ENCODE measurements around the gene PRR5L.
A peak's percentile ranks its signal among the peaks of the same experiment; 100 is the strongest.

Gene PRR5L

DNA sequence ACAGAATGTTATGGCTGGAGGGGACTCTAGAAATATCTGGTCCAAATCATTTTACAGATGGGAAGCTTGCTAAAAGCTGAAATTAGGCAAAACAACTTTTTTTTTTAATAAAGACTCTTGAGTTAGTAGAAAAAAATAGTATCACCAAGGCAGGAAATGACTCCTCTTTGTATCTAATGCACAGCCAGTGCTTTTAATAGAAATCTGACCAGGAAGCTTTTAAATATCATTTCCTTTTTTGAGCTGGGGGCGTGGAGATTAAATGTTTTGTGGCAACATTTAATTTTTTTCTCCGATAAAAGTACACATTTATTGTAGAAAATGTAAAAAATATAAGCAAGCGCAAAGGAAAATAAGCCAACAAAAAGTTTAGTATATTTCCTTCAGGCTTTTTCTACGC lies 191.5 kb downstream of the PRR5L start:
- Histone ChIP-seq H3K9me3 (ENCODE audit: control insufficient read depth, insufficient read depth, low read length) (no peaks in the 10 kb centered on the region), H3K4me3 (ENCODE audit: low read depth, low read length) (no peak overlapping the region), H3K4me1 (ENCODE audit: control insufficient read depth, insufficient read depth, low read length) (no peaks in the 10 kb centered on the region), H3K9ac (ENCODE audit: low read depth, low read length) (no peak overlapping the region), H3K27me3 (ENCODE audit: control insufficient read depth, insufficient read depth, low read length) (no peaks in the 10 kb centered on the region), H3K36me3 (ENCODE audit: control insufficient read depth, insufficient read depth, low read length) (no peaks in the 10 kb centered on the region)

DNA sequence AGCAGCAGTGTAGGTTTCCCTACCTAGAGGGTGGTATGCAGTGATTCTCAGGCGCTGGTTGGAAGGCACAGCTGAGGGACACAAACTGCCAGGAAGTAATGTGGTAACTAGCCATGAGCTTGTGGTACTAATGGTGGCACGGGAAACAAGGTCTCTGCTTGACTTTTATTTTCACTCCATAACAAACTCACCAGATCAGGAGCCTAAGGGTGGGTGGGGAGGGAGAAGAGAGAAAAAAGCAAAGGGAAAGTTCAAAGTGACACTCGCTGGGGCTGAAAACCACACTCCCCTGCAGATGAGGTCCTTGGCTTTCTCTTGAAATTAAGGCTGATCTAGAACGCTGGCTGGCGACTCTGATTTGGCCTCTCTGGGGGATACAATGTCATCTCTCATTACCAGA lies 192.0 kb downstream of the PRR5L start:
- Histone ChIP-seq H3K9ac (ENCODE audit: low read depth, low read length) (no peak overlapping the region), H3K4me1 (ENCODE audit: control insufficient read depth, insufficient read depth, low read length) (no peaks in the 10 kb centered on the region), H3K27me3 (ENCODE audit: control insufficient read depth, insufficient read depth, low read length) (no peaks in the 10 kb centered on the region), H3K9me3 (ENCODE audit: control insufficient read depth, insufficient read depth, low read length) (no peaks in the 10 kb centered on the region), H3K4me3 (ENCODE audit: low read depth, low read length) (no peak overlapping the region), H3K36me3 (ENCODE audit: control insufficient read depth, insufficient read depth, low read length) (no peaks in the 10 kb centered on the region)

GRCh38 chr11:36490026-36490806 lies 194.1 kb downstream of the PRR5L start:
- Histone ChIP-seq H3K27me3 (ENCODE audit: control insufficient read depth, insufficient read depth, low read length) (no peaks in the 10 kb centered on the region), H3K9ac (ENCODE audit: low read depth, low read length) (no peak overlapping the region), H3K9me3 (ENCODE audit: control insufficient read depth, insufficient read depth, low read length) (no peaks in the 10 kb centered on the region), H3K36me3 (ENCODE audit: control insufficient read depth, insufficient read depth, low read length) (no peaks in the 10 kb centered on the region), H3K4me3 (ENCODE audit: low read depth, low read length) (no peak overlapping the region), H3K4me1 (ENCODE audit: control insufficient read depth, insufficient read depth, low read length) (no peaks in the 10 kb centered on the region)

DNA sequence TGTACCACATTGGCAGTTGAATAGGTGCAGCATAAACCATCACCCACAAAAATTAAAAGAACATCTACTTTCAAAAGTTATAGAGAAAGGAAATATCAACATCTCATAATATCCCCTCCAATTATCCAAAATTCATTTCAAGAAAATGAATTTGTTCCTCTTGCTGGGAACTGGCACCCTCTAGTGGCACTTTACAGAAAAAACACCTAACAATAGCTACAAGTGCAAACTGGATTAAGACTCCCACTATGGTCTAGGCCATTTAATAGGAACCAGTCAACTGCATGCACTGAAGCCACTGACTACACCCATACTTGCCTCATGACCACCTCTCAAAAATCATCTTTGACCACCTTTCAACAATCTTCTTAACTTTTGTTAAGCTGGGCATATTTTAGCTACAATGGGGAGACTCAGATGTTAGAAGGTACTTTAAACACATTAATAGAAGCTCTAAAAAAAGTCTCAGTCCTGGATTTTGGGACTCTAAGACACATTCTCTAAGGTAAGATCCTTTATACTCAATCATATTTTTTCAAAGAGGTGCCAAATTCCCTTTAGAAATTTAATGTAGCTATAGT lies 196.7 kb downstream of the PRR5L start:
- H3K9ac ChIP-seq (ENCODE audit: low read depth, low read length) = no peak overlapping the region
- no peak overlapping the region for H3K4me3 ChIP-seq (ENCODE audit: low read depth, low read length)
- H3K36me3 ChIP-seq (ENCODE audit: control insufficient read depth, insufficient read depth, low read length) = no peaks in the 10 kb centered on the region
- no peaks in the 10 kb centered on the region for H3K27me3 ChIP-seq (ENCODE audit: control insufficient read depth, insufficient read depth, low read length)
- H3K9me3 ChIP-seq (ENCODE audit: control insufficient read depth, insufficient read depth, low read length) = no peaks in the 10 kb centered on the region
- H3K4me1 ChIP-seq (ENCODE audit: control insufficient read depth, insufficient read depth, low read length) = no peaks in the 10 kb centered on the region

GRCh38 chr11:36493332-36493731 lies 197.2 kb downstream of the PRR5L start:
- H3K4me3 ChIP-seq (ENCODE audit: low read depth, low read length) = no peak overlapping the region
- H3K36me3 ChIP-seq (ENCODE audit: control insufficient read depth, insufficient read depth, low read length) = no peaks in the 10 kb centered on the region
- H3K27me3 ChIP-seq (ENCODE audit: control insufficient read depth, insufficient read depth, low read length) = no peaks in the 10 kb centered on the region
- no peak overlapping the region for H3K9ac ChIP-seq (ENCODE audit: low read depth, low read length)
- no peaks in the 10 kb centered on the region for H3K9me3 ChIP-seq (ENCODE audit: control insufficient read depth, insufficient read depth, low read length)
- no peaks in the 10 kb centered on the region for H3K4me1 ChIP-seq (ENCODE audit: control insufficient read depth, insufficient read depth, low read length)

- H3K9ac ChIP-seq (ENCODE audit: low read depth, low read length) = no peak overlapping the region
- H3K4me1 ChIP-seq (ENCODE audit: control insufficient read depth, insufficient read depth, low read length) = no peaks in the 10 kb centered on the region
- no peaks in the 10 kb centered on the region for H3K9me3 ChIP-seq (ENCODE audit: control insufficient read depth, insufficient read depth, low read length)
- no peak overlapping the region for H3K4me3 ChIP-seq (ENCODE audit: low read depth, low read length)
- no peaks in the 10 kb centered on the region for H3K27me3 ChIP-seq (ENCODE audit: control insufficient read depth, insufficient read depth, low read length)
- no peaks in the 10 kb centered on the region for H3K36me3 ChIP-seq (ENCODE audit: control insufficient read depth, insufficient read depth, low read length)
These were observed 202.6 kb downstream of the PRR5L start for GRCh38 chr11:36498721-36499120.

GRCh38 chr11:36499315-36499714 lies 203.2 kb downstream of the PRR5L start:
- Histone ChIP-seq H3K9ac (ENCODE audit: low read depth, low read length) (no peak overlapping the region), H3K27me3 (ENCODE audit: control insufficient read depth, insufficient read depth, low read length) (no peaks in the 10 kb centered on the region), H3K4me3 (ENCODE audit: low read depth, low read length) (no peak overlapping the region), H3K9me3 (ENCODE audit: control insufficient read depth, insufficient read depth, low read length) (no peaks in the 10 kb centered on the region), H3K4me1 (ENCODE audit: control insufficient read depth, insufficient read depth, low read length) (no peaks in the 10 kb centered on the region), H3K36me3 (ENCODE audit: control insufficient read depth, insufficient read depth, low read length) (no peaks in the 10 kb centered on the region)

GRCh38 chr11:36500315-36500721 lies 204.2 kb downstream of the PRR5L start:
- Histone ChIP-seq H3K9ac (ENCODE audit: low read depth, low read length) (no peak overlapping the region), H3K9me3 (ENCODE audit: control insufficient read depth, insufficient read depth, low read length) (no peaks in the 10 kb centered on the region), H3K4me3 (ENCODE audit: low read depth, low read length) (no peak overlapping the region), H3K36me3 (ENCODE audit: control insufficient read depth, insufficient read depth, low read length) (no peaks in the 10 kb centered on the region), H3K27me3 (ENCODE audit: control insufficient read depth, insufficient read depth, low read length) (no peaks in the 10 kb centered on the region), H3K4me1 (ENCODE audit: control insufficient read depth, insufficient read depth, low read length) (no peaks in the 10 kb centered on the region)

GRCh38 chr11:36501236-36501635 lies 205.1 kb downstream of the PRR5L start:
- Histone ChIP-seq H3K9ac (ENCODE audit: low read depth, low read length) (no peak overlapping the region), H3K27me3 (ENCODE audit: control insufficient read depth, insufficient read depth, low read length) (no peaks in the 10 kb centered on the region), H3K36me3 (ENCODE audit: control insufficient read depth, insufficient read depth, low read length) (no peaks in the 10 kb centered on the region), H3K9me3 (ENCODE audit: control insufficient read depth, insufficient read depth, low read length) (no peaks in the 10 kb centered on the region), H3K4me1 (ENCODE audit: control insufficient read depth, insufficient read depth, low read length) (no peaks in the 10 kb centered on the region), H3K4me3 (ENCODE audit: low read depth, low read length) (no peak overlapping the region)

- Histone ChIP-seq H3K27me3 (ENCODE audit: control insufficient read depth, insufficient read depth, low read length) (no peaks in the 10 kb centered on the region), H3K9me3 (ENCODE audit: control insufficient read depth, insufficient read depth, low read length) (no peaks in the 10 kb centered on the region), H3K9ac (ENCODE audit: low read depth, low read length) (no peak overlapping the region), H3K4me1 (ENCODE audit: control insufficient read depth, insufficient read depth, low read length) (no peaks in the 10 kb centered on the region), H3K36me3 (ENCODE audit: control insufficient read depth, insufficient read depth, low read length) (no peaks in the 10 kb centered on the region), H3K4me3 (ENCODE audit: low read depth, low read length) (no peak overlapping the region)
These were observed 211.9 kb downstream of the PRR5L start for GRCh38 chr11:36507824-36508489.

- Histone ChIP-seq H3K36me3 (ENCODE audit: control insufficient read depth, insufficient read depth, low read length) (no peaks in the 10 kb centered on the region), H3K9me3 (ENCODE audit: control insufficient read depth, insufficient read depth, low read length) (no peaks in the 10 kb centered on the region), H3K4me1 (ENCODE audit: control insufficient read depth, insufficient read depth, low read length) (no peaks in the 10 kb centered on the region), H3K27me3 (ENCODE audit: control insufficient read depth, insufficient read depth, low read length) (peaks cover under 1% of the 10 kb centered on the region), H3K9ac (ENCODE audit: low read depth, low read length) (no peak overlapping the region), H3K4me3 (ENCODE audit: low read depth, low read length) (peak overlapping the region; percentile 96)
These were observed 212.7 kb downstream of the PRR5L start for GRCh38 chr11:36508743-36509142.

DNA sequence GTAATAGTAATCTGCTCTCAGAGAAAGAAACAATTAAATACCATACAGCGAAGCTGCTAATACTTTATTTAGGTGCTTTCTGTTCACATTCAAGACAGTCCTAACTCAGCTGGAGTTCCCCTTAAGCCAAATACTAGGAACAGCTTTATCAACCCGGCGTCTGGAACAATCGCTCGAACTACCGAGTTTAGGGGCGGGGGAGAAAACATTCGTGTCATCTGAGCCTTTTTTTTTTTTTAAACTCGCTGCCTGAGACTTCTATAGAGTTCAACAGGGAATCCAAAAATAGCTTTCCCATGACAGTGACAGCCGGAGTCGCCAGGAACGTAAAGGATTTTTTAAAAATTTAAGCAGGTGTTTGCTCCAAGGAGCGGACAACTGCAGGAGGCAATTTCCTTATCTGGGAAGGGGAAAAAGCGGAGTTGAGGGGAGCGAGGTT lies 213.1 kb downstream of the PRR5L start:
- H3K36me3 ChIP-seq (ENCODE audit: control insufficient read depth, insufficient read depth, low read length) = no peaks in the 10 kb centered on the region
- no peak overlapping the region for H3K9ac ChIP-seq (ENCODE audit: low read depth, low read length)
- H3K27me3 ChIP-seq (ENCODE audit: control insufficient read depth, insufficient read depth, low read length) = peaks cover 2% of the 10 kb centered on the region
- H3K4me1 ChIP-seq (ENCODE audit: control insufficient read depth, insufficient read depth, low read length) = no peaks in the 10 kb centered on the region
- H3K4me3 ChIP-seq (ENCODE audit: low read depth, low read length) = peak overlapping the region; percentile 96
- H3K9me3 ChIP-seq (ENCODE audit: control insufficient read depth, insufficient read depth, low read length) = no peaks in the 10 kb centered on the region

All from iPS-15b (cell line).